Measurements from ENCODE around the gene DGUOK. TPM values are rescaled to one million over a fixed set of nuclear protein-coding genes. Genes with fewer than 3 reads are reported as not detected.

The DGUOK gene
- total RNA-seq, 1 donor from 2014 or later: 40.8 TPM

DNA sequence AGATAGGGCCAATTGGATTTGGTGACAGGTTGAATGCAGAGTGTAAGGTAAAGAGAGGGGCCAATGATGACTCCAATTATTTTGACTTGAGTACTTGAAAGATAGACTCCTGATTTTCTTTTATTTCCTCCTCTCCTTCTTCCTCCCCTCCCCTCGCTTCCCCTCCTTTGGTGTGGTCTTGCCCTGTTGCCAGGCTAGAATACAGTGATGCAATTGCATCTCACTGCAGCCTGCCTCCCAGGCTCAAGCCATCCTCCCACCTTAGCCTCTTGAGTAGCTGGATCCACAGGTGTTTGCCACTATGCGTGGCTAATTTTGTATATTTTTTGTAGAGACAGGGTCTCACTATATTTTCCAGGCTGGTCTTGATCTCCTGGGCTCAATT lies 2.3 kb downstream of the DGUOK start:
- TF ChIP-seq, protein P1, sequence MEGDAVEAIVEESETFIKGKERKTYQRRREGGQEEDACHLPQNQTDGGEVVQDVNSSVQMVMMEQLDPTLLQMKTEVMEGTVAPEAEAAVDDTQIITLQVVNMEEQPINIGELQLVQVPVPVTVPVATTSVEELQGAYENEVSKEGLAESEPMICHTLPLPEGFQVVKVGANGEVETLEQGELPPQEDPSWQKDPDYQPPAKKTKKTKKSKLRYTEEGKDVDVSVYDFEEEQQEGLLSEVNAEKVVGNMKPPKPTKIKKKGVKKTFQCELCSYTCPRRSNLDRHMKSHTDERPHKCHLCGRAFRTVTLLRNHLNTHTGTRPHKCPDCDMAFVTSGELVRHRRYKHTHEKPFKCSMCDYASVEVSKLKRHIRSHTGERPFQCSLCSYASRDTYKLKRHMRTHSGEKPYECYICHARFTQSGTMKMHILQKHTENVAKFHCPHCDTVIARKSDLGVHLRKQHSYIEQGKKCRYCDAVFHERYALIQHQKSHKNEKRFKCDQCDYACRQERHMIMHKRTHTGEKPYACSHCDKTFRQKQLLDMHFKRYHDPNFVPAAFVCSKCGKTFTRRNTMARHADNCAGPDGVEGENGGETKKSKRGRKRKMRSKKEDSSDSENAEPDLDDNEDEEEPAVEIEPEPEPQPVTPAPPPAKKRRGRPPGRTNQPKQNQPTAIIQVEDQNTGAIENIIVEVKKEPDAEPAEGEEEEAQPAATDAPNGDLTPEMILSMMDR (IDR thresholded peaks at IDR 0.05; ENCODE audit: insufficient read depth, low read length, severe bottlenecking): no peak
- FAIRE-seq (no peak), DNase-seq (ENCODE audit: low read depth) (no peak)
- Histone ChIP-seq H3K36me3 (ENCODE audit: control insufficient read depth, insufficient read depth, low read length) (peaks cover 1% of the 10 kb centered on the region), H3K27me3 (ENCODE audit: control insufficient read depth, insufficient read depth, low read length) (no peaks in the 10 kb centered on the region), H3K4me3 (ENCODE audit: low read depth, low read length) (no peak overlapping the region)

DNA sequence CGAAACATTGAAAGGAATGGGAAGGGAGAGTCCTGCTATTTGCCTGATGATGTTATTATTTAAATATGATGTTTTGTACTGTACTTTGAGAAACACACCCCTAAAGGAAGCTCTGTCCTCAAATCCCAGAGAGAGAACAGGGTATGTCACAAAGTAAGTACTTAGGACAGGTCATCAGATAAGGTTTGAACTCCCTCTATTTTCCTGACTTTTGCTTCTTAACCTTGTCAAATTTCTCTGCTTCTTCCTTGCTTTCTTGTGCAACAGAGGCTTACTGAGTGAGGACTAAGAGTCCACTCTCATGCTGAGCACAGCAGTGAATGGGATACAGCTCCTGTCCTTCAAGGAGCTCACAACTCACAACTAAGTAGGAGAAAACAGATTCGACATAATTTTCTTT lies 3.7 kb downstream of the DGUOK start:
- DNase-seq (ENCODE audit: low read depth) (no peak), FAIRE-seq (no peak)
- Histone ChIP-seq H3K27me3 (ENCODE audit: control insufficient read depth, insufficient read depth, low read length) (no peaks in the 10 kb centered on the region), H3K36me3 (ENCODE audit: control insufficient read depth, insufficient read depth, low read length) (peaks cover 1% of the 10 kb centered on the region), H3K4me3 (ENCODE audit: low read depth, low read length) (no peak overlapping the region)
- TF ChIP-seq, protein P1 (IDR thresholded peaks at IDR 0.05; ENCODE audit: insufficient read depth, low read length, severe bottlenecking): no peak

DNA sequence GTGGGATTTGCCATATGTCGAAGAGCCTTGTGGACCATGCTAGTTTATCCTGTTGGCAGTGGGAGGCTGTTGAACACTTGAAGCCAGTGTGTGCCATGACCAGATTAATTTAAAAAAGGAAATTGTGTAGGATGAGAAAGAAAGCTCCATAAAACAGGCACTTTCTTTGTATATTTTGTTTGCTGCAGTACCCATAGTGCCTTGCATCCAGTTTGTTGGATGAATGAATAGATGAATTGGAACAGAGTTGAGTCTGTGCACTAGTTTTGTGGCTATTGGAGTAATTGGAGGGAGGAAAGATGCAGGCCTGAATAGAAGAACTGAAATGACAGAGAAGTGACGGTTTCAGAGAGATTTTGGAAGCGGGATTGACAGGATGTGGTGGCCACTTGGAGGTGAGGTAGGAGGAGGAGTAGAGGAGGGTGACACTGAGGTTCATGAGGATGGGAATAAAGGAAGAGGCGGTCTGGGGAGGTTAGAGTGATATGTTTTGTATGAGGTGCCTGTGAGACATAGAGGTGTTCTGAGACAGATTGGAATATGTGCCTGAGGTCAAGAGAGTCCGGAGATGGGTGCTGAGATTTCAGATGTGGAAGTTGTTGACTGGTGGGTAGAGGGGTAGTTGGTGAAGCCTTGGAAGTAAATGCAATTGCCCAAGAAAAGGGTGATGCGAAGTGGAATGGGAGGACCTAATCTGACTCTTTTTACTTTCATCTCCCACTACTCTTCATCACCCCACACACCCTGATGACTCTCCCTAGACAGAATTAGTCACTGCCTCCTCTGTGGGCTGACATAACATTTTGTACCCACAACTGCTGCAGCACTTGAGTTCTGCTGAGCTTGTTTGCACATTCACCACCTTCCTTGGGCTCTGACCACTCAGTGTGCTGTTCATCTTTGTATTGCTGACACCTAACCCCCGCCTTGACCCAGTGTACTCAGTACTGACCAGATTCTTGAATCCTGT lies 5.1 kb downstream of the DGUOK start:
- Histone ChIP-seq H3K27me3 (ENCODE audit: control insufficient read depth, insufficient read depth, low read length) (no peaks in the 10 kb centered on the region), H3K36me3 (ENCODE audit: control insufficient read depth, insufficient read depth, low read length) (peaks cover 1% of the 10 kb centered on the region), H3K4me3 (ENCODE audit: low read depth, low read length) (no peak overlapping the region)
- TF ChIP-seq, protein P1 (IDR thresholded peaks at IDR 0.05; ENCODE audit: insufficient read depth, low read length, severe bottlenecking): no peak
- FAIRE-seq: no peak
- DNase-seq (ENCODE audit: low read depth): peak; percentile 91

DNA sequence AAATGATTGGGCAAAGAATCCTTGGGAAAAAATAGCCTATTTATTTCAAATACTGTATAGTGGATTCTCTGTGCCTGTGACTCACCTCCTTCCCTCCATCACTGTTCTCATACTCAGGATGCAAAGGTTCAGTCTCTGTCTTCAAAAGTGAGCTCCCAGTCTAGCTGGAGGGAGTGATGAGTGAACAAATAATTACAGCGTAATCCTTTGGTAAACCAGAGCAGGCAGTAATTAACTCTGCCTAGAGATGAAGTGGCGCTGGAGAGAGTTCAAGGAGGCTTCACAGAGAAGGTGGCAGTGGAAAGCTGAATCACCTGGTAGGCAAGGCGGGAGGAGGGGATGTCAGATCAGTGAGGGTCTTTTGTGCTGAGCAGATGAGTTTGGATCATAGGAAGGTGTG lies 6.5 kb downstream of the DGUOK start:
- DNase-seq (ENCODE audit: low read depth) (peak; percentile 61), FAIRE-seq (no peak)
- TF ChIP-seq, protein P1 (IDR thresholded peaks at IDR 0.05; ENCODE audit: insufficient read depth, low read length, severe bottlenecking): no peak
- Histone ChIP-seq H3K36me3 (ENCODE audit: control insufficient read depth, insufficient read depth, low read length) (peaks cover 1% of the 10 kb centered on the region), H3K27me3 (ENCODE audit: control insufficient read depth, insufficient read depth, low read length) (no peaks in the 10 kb centered on the region), H3K4me3 (ENCODE audit: low read depth, low read length) (no peak overlapping the region)

DNA sequence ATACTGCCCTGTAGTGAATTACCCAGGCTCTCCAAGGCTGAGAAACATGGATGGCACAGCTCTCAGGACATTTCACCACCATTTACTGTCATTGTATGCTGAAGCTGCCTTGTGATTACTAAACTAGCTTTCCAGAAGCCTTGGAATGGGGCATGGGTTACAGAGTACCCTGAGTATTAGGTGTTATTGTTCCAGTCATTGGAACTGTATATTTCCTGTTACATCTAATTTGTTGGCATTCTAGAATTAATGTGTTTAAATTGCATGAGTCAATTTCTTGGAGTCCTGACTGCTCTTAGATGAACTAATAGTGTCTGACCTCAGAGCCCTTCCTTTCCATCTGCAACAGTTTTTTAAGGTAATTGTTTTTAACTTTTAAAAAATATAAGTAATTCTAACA lies 9.0 kb downstream of the DGUOK start:
- TF ChIP-seq, protein P1 (IDR thresholded peaks at IDR 0.05; ENCODE audit: insufficient read depth, low read length, severe bottlenecking): no peak
- no peak overlapping the region for H3K4me3 ChIP-seq (ENCODE audit: low read depth, low read length)
- H3K36me3 ChIP-seq (ENCODE audit: control insufficient read depth, insufficient read depth, low read length): peaks cover 1% of the 10 kb centered on the region
- FAIRE-seq (no peak), DNase-seq (ENCODE audit: low read depth) (peak; percentile 71)
- H3K27me3 ChIP-seq (ENCODE audit: control insufficient read depth, insufficient read depth, low read length): no peaks in the 10 kb centered on the region

Measured in bronchial epithelial cell (primary cell).